Caco-2 (cell line): ENCODE measurements around the gene PPP2R3B. TPM values are rescaled to one million over a fixed set of nuclear protein-coding genes. Genes with fewer than 3 reads are reported as not detected.
A peak's percentile ranks its signal among the peaks of the same experiment; 100 is the strongest.

ENCODE experiments used
- BruUV-seq: library from RNA; stranded (reverse); fragments of 400-500 nt; replicated peaks from 2 replicates; lab custom pipeline; 2021; lab: Mats Ljungman, UMichigan
- CTCF ChIA-PET: fragments of 300-600 bp; sonication (Branson Sonifier 250); formaldehyde crosslinking; loops from one replicate; lab custom pipeline; 2022; ENCODE audit warnings: antibody characterized with exemption; lab: Charles Lee
- POLR2A ChIA-PET: fragments of 300-600 bp; sonication (Branson Sonifier 250); formaldehyde crosslinking; loops from one replicate; lab custom pipeline; 2022; ENCODE audit warnings: antibody characterized with exemption; lab: Charles Lee
- DNase-seq, 2 experiments: peaks; one replicate each; pipeline versions ENCODE4 v3.0.0 to v3.0.0-alpha.2; 2020 to 2022
- H3K27me3 ChIP-seq: replicated peaks from 2 replicates; pipeline ENCODE4 v1.6.0; 2011; ENCODE audit warnings: low read length; ENCODE audit not compliant: control insufficient read depth, insufficient read depth
- H3K36me3 ChIP-seq: 2 replicates; pipeline ENCODE4 v1.5.1; 2011; ENCODE audit warnings: low read length; ENCODE audit not compliant: control insufficient read depth, insufficient read depth
- H3K4me1 ChIP-seq: fragments of 250-450 bp; sonication (Bioruptor Pico); 2 replicates; pipeline ENCODE4 v1.5.1; 2020; ENCODE audit warnings: mild to moderate bottlenecking
- H3K4me3 ChIP-seq: 2 replicates; pipeline ENCODE4 v1.5.1; 2011; ENCODE audit warnings: low read depth, mild to moderate bottlenecking, control low read depth, low read length
- H3K9me3 ChIP-seq: fragments of 250-450 bp; sonication (Bioruptor Pico); 2 replicates; pipeline ENCODE4 v1.5.1; 2020; ENCODE audit warnings: mild to moderate bottlenecking, moderate library complexity
- H3K27ac Mint-ChIP-seq: one replicate; pipeline ENCODE4 v1.8.0; 2022; ENCODE audit warnings: mixed read lengths; ENCODE audit not compliant: unreplicated experiment
- H3K27me3 Mint-ChIP-seq: one replicate; pipeline ENCODE4 v1.8.0; 2022; ENCODE audit warnings: mixed read lengths; ENCODE audit not compliant: insufficient read depth, unreplicated experiment
- H3K36me3 Mint-ChIP-seq: one replicate; pipeline ENCODE4 v1.8.0; 2022; ENCODE audit warnings: mild to moderate bottlenecking, mixed read lengths; ENCODE audit not compliant: insufficient read depth, unreplicated experiment
- H3K4me1 Mint-ChIP-seq: one replicate; pipeline ENCODE4 v1.8.0; 2022; ENCODE audit warnings: low read depth, mixed read lengths; ENCODE audit not compliant: unreplicated experiment
- H3K4me3 Mint-ChIP-seq: one replicate; pipeline ENCODE4 v1.8.0; 2022; ENCODE audit warnings: mild to moderate bottlenecking, moderate library complexity, mixed read lengths; ENCODE audit not compliant: unreplicated experiment
- H3K9me3 Mint-ChIP-seq: one replicate; pipeline ENCODE4 v1.8.0; 2022; ENCODE audit warnings: mixed read lengths; ENCODE audit not compliant: unreplicated experiment
- CTCF ChIP-seq, 2 experiments: fragments of 200-600 bp in 1 of 2; IDR thresholded peaks; 1 replicate in 1 of 2; 2 replicates in 1 of 2; pipeline versions ENCODE4 v1.5.1 to v1.8.0; 2011 to 2022; ENCODE audit warnings: antibody characterized with exemption in 1 of 2, control low read depth in 1 of 2, inconsistent platforms in 1 of 2, low read depth in 1 of 2, low read length in 1 of 2, mild to moderate bottlenecking in 1 of 2, moderate library complexity in 1 of 2; ENCODE audit not compliant: insufficient read depth in 1 of 2, severe bottlenecking in 1 of 2, unreplicated experiment in 1 of 2
- intact Hi-C: fragments of 100-400 bp; cut with micrococcal nuclease; formaldehyde crosslinking; loops from one replicate; pipeline ENCODE4 v1.10.0; 2022; ENCODE audit not compliant: unreplicated experiment
- total RNA-seq: library from RNA; stranded (reverse); gene quantifications from 2 replicates; pipeline ENCODE4 v1.2.3, GENCODE V29; 2022

PPP2R3B gene
- total RNA-seq, 1 experiment from 2014 or later = 71.3 TPM

GRCh38 chrX:373641-374471 lies 12.9 kb downstream of the PPP2R3B start:
- CTCF ChIA-PET = no interaction called here
- H3K27ac Mint-ChIP-seq = peak overlapping the region; percentile 90
- H3K36me3 Mint-ChIP-seq = peaks cover 10% of the 10 kb centered on the region
- no peaks in the 10 kb centered on the region for H3K27me3 Mint-ChIP-seq
- H3K4me3 Mint-ChIP-seq = peak overlapping the region; percentile 96
- peak; percentile 67 to 78 for DNase-seq
- no TSS peak for BruUV-seq
- H3K36me3 ChIP-seq = no peaks in the 10 kb centered on the region
- POLR2A ChIA-PET = no interaction called here
- intact Hi-C loops = loop anchor here (2.0 kb wide), 1 partner anchor 13 kb away; the partner anchor contains the start of gene PPP2R3B
- peak in 1 of 2 experiments; percentile 4 for TF ChIP-seq CTCF (IDR thresholded peaks at IDR 0.05; ENCODE audit: insufficient read depth in 1 of 2, low read depth in 1 of 2, low read length in 1 of 2, severe bottlenecking in 1 of 2, unreplicated experiment in 1 of 2)
- H3K9me3 ChIP-seq = no peaks in the 10 kb centered on the region
- peaks cover 9% of the 10 kb centered on the region for H3K4me1 ChIP-seq
- H3K9me3 Mint-ChIP-seq = no peaks in the 10 kb centered on the region
- no peaks in the 10 kb centered on the region for H3K27me3 ChIP-seq
- H3K4me3 ChIP-seq = peak overlapping the region; percentile 77
- H3K4me1 Mint-ChIP-seq = peaks cover 6% of the 10 kb centered on the region

GRCh38 chrX:372856-373640 lies 13.7 kb downstream of the PPP2R3B start:
- peak overlapping the region; percentile 71 for H3K4me3 Mint-ChIP-seq
- Histone ChIP-seq H3K36me3 (no peaks in the 10 kb centered on the region), H3K9me3 (no peaks in the 10 kb centered on the region), H3K27me3 (no peaks in the 10 kb centered on the region), H3K4me1 (peaks cover 9% of the 10 kb centered on the region), H3K4me3 (peak overlapping the region; percentile 77)
- DNase-seq = no peak
- no TSS peak for BruUV-seq
- POLR2A ChIA-PET = no interaction called here
- H3K9me3 Mint-ChIP-seq = no peaks in the 10 kb centered on the region
- intact Hi-C loops = loop anchor here (2.0 kb wide), 1 partner anchor 14 kb away; the partner anchor contains the start of gene PPP2R3B
- peaks cover 10% of the 10 kb centered on the region for H3K36me3 Mint-ChIP-seq
- peaks cover 6% of the 10 kb centered on the region for H3K4me1 Mint-ChIP-seq
- TF ChIP-seq CTCF (IDR thresholded peaks at IDR 0.05; ENCODE audit: insufficient read depth in 1 of 2, low read depth in 1 of 2, low read length in 1 of 2, severe bottlenecking in 1 of 2, unreplicated experiment in 1 of 2) = no peak
- H3K27me3 Mint-ChIP-seq = no peaks in the 10 kb centered on the region
- CTCF ChIA-PET = no interaction called here
- H3K27ac Mint-ChIP-seq = no peak overlapping the region

- peaks cover 6% of the 10 kb centered on the region for H3K4me1 Mint-ChIP-seq
- Histone ChIP-seq H3K4me3 (no peak overlapping the region), H3K27me3 (no peaks in the 10 kb centered on the region), H3K9me3 (no peaks in the 10 kb centered on the region), H3K4me1 (peaks cover 9% of the 10 kb centered on the region), H3K36me3 (no peaks in the 10 kb centered on the region)
- no peak overlapping the region for H3K27ac Mint-ChIP-seq
- H3K36me3 Mint-ChIP-seq = peaks cover 10% of the 10 kb centered on the region
- H3K4me3 Mint-ChIP-seq = peak overlapping the region; percentile 71
- ChIA-PET CTCF (no interaction called here), POLR2A (no interaction called here)
- no peaks in the 10 kb centered on the region for H3K27me3 Mint-ChIP-seq
- DNase-seq = no peak
- H3K9me3 Mint-ChIP-seq = no peaks in the 10 kb centered on the region
- no peak for TF ChIP-seq CTCF (IDR thresholded peaks at IDR 0.05; ENCODE audit: insufficient read depth in 1 of 2, low read depth in 1 of 2, low read length in 1 of 2, severe bottlenecking in 1 of 2, unreplicated experiment in 1 of 2)
- no TSS peak for BruUV-seq
- intact Hi-C loops = loop anchor here (2.0 kb wide), 1 partner anchor 15 kb away; the partner anchor contains the start of gene PPP2R3B
Observed at GRCh38 chrX:371907-372306, 14.8 kb downstream of the PPP2R3B start.
